Measurements from ENCODE around the gene DGKG.
A peak's percentile ranks its signal among the peaks of the same experiment; 100 is the strongest.

Gene DGKG

DNA sequence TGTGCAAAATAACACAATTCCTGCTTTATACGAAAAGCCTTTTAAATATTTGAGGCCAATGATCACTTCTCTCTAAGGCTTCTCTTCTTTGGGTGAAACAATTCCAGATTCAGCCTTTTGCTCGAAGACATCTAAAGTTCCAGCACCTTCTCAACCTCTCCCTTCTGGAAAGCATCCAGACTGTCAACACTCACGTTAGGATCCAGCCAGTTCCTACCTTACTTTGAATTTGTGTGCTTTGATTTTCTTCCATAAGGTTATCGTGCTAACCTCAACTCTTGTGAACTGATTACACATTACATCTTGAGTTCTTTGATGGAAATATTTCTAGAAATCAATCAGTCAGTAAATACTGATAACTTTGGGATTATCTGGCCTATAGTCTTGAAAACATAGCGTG lies 127.9 kb downstream of the DGKG start:
- Histone ChIP-seq H3K4me3 (replicated peaks; ENCODE audit: low read depth, low read length) (no peak overlapping the region), H3K27me3 (replicated peaks; ENCODE audit: control insufficient read depth, insufficient read depth, low read length) (no peaks in the 10 kb centered on the region), H3K36me3 (ENCODE audit: control insufficient read depth, insufficient read depth, low read length) (no peaks in the 10 kb centered on the region)
- TF ChIP-seq, protein P1, sequence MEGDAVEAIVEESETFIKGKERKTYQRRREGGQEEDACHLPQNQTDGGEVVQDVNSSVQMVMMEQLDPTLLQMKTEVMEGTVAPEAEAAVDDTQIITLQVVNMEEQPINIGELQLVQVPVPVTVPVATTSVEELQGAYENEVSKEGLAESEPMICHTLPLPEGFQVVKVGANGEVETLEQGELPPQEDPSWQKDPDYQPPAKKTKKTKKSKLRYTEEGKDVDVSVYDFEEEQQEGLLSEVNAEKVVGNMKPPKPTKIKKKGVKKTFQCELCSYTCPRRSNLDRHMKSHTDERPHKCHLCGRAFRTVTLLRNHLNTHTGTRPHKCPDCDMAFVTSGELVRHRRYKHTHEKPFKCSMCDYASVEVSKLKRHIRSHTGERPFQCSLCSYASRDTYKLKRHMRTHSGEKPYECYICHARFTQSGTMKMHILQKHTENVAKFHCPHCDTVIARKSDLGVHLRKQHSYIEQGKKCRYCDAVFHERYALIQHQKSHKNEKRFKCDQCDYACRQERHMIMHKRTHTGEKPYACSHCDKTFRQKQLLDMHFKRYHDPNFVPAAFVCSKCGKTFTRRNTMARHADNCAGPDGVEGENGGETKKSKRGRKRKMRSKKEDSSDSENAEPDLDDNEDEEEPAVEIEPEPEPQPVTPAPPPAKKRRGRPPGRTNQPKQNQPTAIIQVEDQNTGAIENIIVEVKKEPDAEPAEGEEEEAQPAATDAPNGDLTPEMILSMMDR (IDR thresholded peaks at IDR 0.05; ENCODE audit: insufficient read depth, low read length, poor library complexity, severe bottlenecking) = no peak
- no peak for DNase-seq (ENCODE audit: extremely low read depth, insufficient read length)

DNA sequence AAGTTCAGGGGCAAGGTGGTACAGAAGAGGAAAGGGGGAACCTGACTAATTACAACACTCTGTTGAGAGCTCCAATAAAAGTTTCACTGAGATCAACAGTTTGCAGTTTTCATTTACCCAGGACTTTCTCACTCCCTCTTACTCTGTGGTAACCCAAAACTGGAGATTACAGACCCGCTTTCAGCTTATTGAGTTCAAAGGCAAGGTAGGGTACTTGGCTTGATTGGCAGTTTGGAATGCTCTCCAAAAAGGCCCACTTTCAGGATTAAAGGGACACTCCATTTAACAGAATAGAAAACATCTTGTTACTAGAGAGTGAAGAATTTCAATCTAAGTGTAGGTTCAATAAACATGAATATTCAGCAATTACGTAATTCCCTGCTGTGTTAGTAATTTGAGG lies 135.6 kb downstream of the DGKG start:
- TF ChIP-seq, protein P1 (IDR thresholded peaks at IDR 0.05; ENCODE audit: insufficient read depth, low read length, poor library complexity, severe bottlenecking) = no peak
- Histone ChIP-seq H3K36me3 (ENCODE audit: control insufficient read depth, insufficient read depth, low read length) (no peaks in the 10 kb centered on the region), H3K27me3 (replicated peaks; ENCODE audit: control insufficient read depth, insufficient read depth, low read length) (no peaks in the 10 kb centered on the region), H3K4me3 (replicated peaks; ENCODE audit: low read depth, low read length) (no peak overlapping the region)
- no peak for DNase-seq (ENCODE audit: extremely low read depth, insufficient read length)

DNA sequence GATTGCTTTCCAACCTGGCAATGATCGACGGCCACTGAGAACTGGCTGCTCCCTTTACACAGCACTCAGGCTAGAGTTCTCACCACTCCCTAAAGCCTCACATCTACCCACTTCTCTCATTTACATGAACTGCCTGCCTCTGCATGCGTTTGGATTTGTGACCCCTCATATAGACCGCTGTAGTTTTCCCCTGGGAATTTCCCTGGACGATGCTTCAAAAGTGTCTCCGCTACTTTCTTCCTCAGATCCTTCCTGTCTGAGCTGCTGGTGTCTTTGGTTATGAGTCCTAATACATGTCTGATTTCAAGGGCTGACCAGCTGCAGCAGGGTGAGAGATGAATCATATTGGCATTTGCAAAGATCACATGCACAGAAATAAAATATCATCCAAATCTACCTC lies 136.4 kb downstream of the DGKG start:
- Histone ChIP-seq H3K4me3 (replicated peaks; ENCODE audit: low read depth, low read length) (no peak overlapping the region), H3K27me3 (replicated peaks; ENCODE audit: control insufficient read depth, insufficient read depth, low read length) (no peaks in the 10 kb centered on the region), H3K36me3 (ENCODE audit: control insufficient read depth, insufficient read depth, low read length) (no peaks in the 10 kb centered on the region)
- peak; percentile 33 for DNase-seq (ENCODE audit: extremely low read depth, insufficient read length)
- TF ChIP-seq, protein P1 (IDR thresholded peaks at IDR 0.05; ENCODE audit: insufficient read depth, low read length, poor library complexity, severe bottlenecking) = no peak

DNA sequence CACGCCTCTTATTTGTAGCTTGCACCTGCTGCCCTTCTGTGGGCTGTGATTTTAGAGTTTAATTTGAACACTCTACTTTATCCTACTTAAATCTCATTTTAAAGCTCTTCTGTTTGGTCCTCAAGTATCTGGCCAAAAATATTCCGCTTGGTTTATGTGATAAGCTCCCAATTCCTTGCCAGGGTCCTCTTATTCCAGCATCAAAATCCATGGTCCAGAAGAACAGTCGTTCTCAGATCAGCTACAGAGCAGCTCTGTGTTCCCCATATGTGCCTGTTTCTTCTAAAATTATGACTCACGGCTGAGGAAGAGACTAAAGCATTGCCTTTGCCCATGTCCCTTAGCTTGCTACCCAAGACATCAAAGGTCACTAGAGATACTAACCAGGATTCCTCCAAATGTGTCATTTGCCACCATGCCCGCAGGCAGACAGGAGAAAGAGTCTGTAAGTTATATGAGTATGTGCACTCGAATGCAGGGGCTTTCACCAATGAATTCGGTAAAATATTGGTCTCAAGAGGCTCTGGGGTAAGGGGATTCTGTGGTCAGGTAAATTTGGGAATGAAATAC lies 137.9 kb downstream of the DGKG start:
- TF ChIP-seq, protein P1 (IDR thresholded peaks at IDR 0.05; ENCODE audit: insufficient read depth, low read length, poor library complexity, severe bottlenecking) = no peak
- DNase-seq (ENCODE audit: extremely low read depth, insufficient read length) = no peak
- H3K36me3 ChIP-seq (ENCODE audit: control insufficient read depth, insufficient read depth, low read length) = no peaks in the 10 kb centered on the region
- no peaks in the 10 kb centered on the region for H3K27me3 ChIP-seq (replicated peaks; ENCODE audit: control insufficient read depth, insufficient read depth, low read length)
- no peak overlapping the region for H3K4me3 ChIP-seq (replicated peaks; ENCODE audit: low read depth, low read length)

DNA sequence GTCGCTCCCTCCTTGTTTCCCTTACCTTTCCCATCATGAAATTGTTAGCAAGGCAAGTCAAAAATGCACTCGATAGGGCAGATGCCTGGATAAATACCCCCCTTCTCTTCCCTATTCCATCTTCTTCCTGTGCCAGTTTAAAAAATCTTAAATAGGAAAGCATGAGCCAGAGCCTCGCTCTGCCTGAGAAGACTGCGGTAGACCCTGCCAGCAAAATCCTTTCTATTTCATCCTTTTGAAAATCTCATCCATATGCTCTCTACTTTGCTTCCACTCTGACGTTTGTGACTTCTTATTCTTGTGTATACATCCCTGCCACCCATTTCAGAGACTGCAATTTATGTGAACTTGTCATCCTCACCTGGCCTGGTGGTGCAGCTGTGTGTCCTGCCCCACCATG lies 138.6 kb downstream of the DGKG start:
- no peak for DNase-seq (ENCODE audit: extremely low read depth, insufficient read length)

More for the DNA sequence above, 138.6 kb downstream of the DGKG start:
- no peak overlapping the region for H3K4me3 ChIP-seq (replicated peaks; ENCODE audit: low read depth, low read length)
- no peaks in the 10 kb centered on the region for H3K36me3 ChIP-seq (ENCODE audit: control insufficient read depth, insufficient read depth, low read length)
- H3K27me3 ChIP-seq (replicated peaks; ENCODE audit: control insufficient read depth, insufficient read depth, low read length) = no peaks in the 10 kb centered on the region
- TF ChIP-seq, protein P1 (IDR thresholded peaks at IDR 0.05; ENCODE audit: insufficient read depth, low read length, poor library complexity, severe bottlenecking) = no peak

All from GM06990 (cell line).